ENCODE results near the gene FUBP1.

Gene FUBP1

GRCh38 chr1:77961392-77961791 lies 17.5 kb downstream of the FUBP1 start:
- no peak for TF ChIP-seq Cebpa-rat (IDR thresholded peaks at IDR 0.05)
- Histone ChIP-seq H3K27ac (no peak overlapping the region), H3K27me3 (no peaks in the 10 kb centered on the region), H3K9ac (no peak overlapping the region), H3K4me1 (no peaks in the 10 kb centered on the region), H3K4me3 (no peak overlapping the region), H4K20me1 (peaks cover 73 to 100% (median 90%) of the 10 kb centered on the region in 11 experiments), H3K4me2 (no peak overlapping the region), H3K9me3 (replicated peaks in 1 of 11) (no peaks in the 10 kb centered on the region), H3K36me3 (peaks cover 99 to 100% (median 100%) of the 10 kb centered on the region in 11 experiments)

- Histone ChIP-seq H3K36me3 (peaks cover 99 to 100% (median 100%) of the 10 kb centered on the region in 11 experiments), H3K4me3 (no peak overlapping the region), H4K20me1 (peaks cover 74 to 100% (median 92%) of the 10 kb centered on the region in 11 experiments), H3K4me2 (no peak overlapping the region), H3K27me3 (no peaks in the 10 kb centered on the region), H3K9me3 (replicated peaks in 1 of 11) (no peaks in the 10 kb centered on the region), H3K27ac (no peak overlapping the region), H3K4me1 (no peaks in the 10 kb centered on the region), H3K9ac (no peak overlapping the region)
- TF ChIP-seq Cebpa-rat (IDR thresholded peaks at IDR 0.05), result no peak
These were observed 20.0 kb downstream of the FUBP1 start for GRCh38 chr1:77958850-77959249.

GRCh38 chr1:77958391-77958790 lies 20.5 kb downstream of the FUBP1 start:
- no peak overlapping the region for H3K4me2 ChIP-seq
- no peaks in the 10 kb centered on the region for H3K4me1 ChIP-seq
- H3K27ac ChIP-seq, result no peak overlapping the region
- H3K9ac ChIP-seq, result no peak overlapping the region
- TF ChIP-seq Cebpa-rat (IDR thresholded peaks at IDR 0.05), result no peak
- H3K27me3 ChIP-seq, result no peaks in the 10 kb centered on the region
- H4K20me1 ChIP-seq, result peaks cover 78 to 100% (median 94%) of the 10 kb centered on the region in 11 experiments
- no peaks in the 10 kb centered on the region for H3K9me3 ChIP-seq (replicated peaks in 1 of 11)
- H3K36me3 ChIP-seq, result peaks cover 99 to 100% (median 100%) of the 10 kb centered on the region in 11 experiments
- no peak overlapping the region for H3K4me3 ChIP-seq

- H4K20me1 ChIP-seq, result peaks cover 79 to 100% (median 99%) of the 10 kb centered on the region in 11 experiments
- no peak overlapping the region for H3K9ac ChIP-seq
- peaks cover 12 to 18% (median 18%) of the 10 kb centered on the region in 10 experiments for H3K4me1 ChIP-seq
- H3K36me3 ChIP-seq, result peaks cover 100% of the 10 kb centered on the region in 11 experiments
- H3K4me2 ChIP-seq, result no peak overlapping the region
- H3K9me3 ChIP-seq (replicated peaks in 1 of 11), result no peaks in the 10 kb centered on the region
- H3K27ac ChIP-seq, result no peak overlapping the region
- no peak for TF ChIP-seq Cebpa-rat (IDR thresholded peaks at IDR 0.05)
- H3K27me3 ChIP-seq, result no peaks in the 10 kb centered on the region
- no peak overlapping the region for H3K4me3 ChIP-seq
These were observed 22.4 kb downstream of the FUBP1 start for GRCh38 chr1:77956464-77956863.

GRCh38 chr1:77955709-77956108 lies 23.2 kb downstream of the FUBP1 start:
- no peak for TF ChIP-seq Cebpa-rat (IDR thresholded peaks at IDR 0.05)
- peaks cover 20 to 26% (median 25%) of the 10 kb centered on the region in 10 experiments for H3K4me1 ChIP-seq
- H3K4me3 ChIP-seq, result no peak overlapping the region
- H3K36me3 ChIP-seq, result peaks cover 97 to 100% (median 100%) of the 10 kb centered on the region in 11 experiments
- peaks cover 79 to 100% (median 99%) of the 10 kb centered on the region in 11 experiments for H4K20me1 ChIP-seq
- no peak overlapping the region for H3K9ac ChIP-seq
- H3K9me3 ChIP-seq (replicated peaks in 1 of 11), result no peaks in the 10 kb centered on the region
- no peak overlapping the region for H3K4me2 ChIP-seq
- H3K27ac ChIP-seq, result no peak overlapping the region
- no peaks in the 10 kb centered on the region for H3K27me3 ChIP-seq

GRCh38 chr1:77954521-77954920 lies 24.4 kb downstream of the FUBP1 start:
- Histone ChIP-seq H3K9ac (no peak overlapping the region), H3K27me3 (no peaks in the 10 kb centered on the region), H3K27ac (no peak overlapping the region), H3K36me3 (peaks cover 97 to 100% (median 98%) of the 10 kb centered on the region in 11 experiments), H3K9me3 (replicated peaks in 1 of 11) (no peaks in the 10 kb centered on the region), H3K4me2 (no peak overlapping the region), H3K4me3 (no peak overlapping the region), H4K20me1 (peaks cover 78 to 100% (median 99%) of the 10 kb centered on the region in 11 experiments), H3K4me1 (peaks cover 28 to 38% (median 35%) of the 10 kb centered on the region in 10 experiments)
- TF ChIP-seq Cebpa-rat (IDR thresholded peaks at IDR 0.05), result no peak

- Histone ChIP-seq H3K36me3 (peaks cover 96 to 100% (median 98%) of the 10 kb centered on the region in 11 experiments), H3K9me3 (replicated peaks in 1 of 11) (no peaks in the 10 kb centered on the region), H4K20me1 (peaks cover 77 to 100% (median 99%) of the 10 kb centered on the region in 11 experiments), H3K9ac (no peak overlapping the region), H3K4me2 (no peak overlapping the region), H3K4me3 (no peak overlapping the region), H3K27me3 (no peaks in the 10 kb centered on the region), H3K4me1 (peaks cover 28 to 44% (median 38%) of the 10 kb centered on the region in 10 experiments), H3K27ac (no peak overlapping the region)
- no peak for TF ChIP-seq Cebpa-rat (IDR thresholded peaks at IDR 0.05)
These were observed 25.0 kb downstream of the FUBP1 start for GRCh38 chr1:77953907-77954306.

- peaks cover 64 to 100% (median 97%) of the 10 kb centered on the region in 11 experiments for H4K20me1 ChIP-seq
- no peaks in the 10 kb centered on the region for H3K27me3 ChIP-seq
- peak overlapping the region; percentile 49 to 74 (median 68); a peak in 21 of 22 replicates for H3K4me2 ChIP-seq
- peak overlapping the region in 3 of 11 experiments; percentile 18 to 31 (median 26); a peak in 8 of 22 replicates for H3K27ac ChIP-seq
- H3K36me3 ChIP-seq, result peaks cover 96 to 100% (median 98%) of the 10 kb centered on the region in 11 experiments
- peak overlapping the region in 2 of 11 experiments; percentile 16 to 17; a peak in 2 of 22 replicates for H3K9ac ChIP-seq
- H3K4me1 ChIP-seq, result peaks cover 28 to 49% (median 40%) of the 10 kb centered on the region in 10 experiments
- H3K9me3 ChIP-seq (replicated peaks in 1 of 11), result no peaks in the 10 kb centered on the region
- no peak overlapping the region for H3K4me3 ChIP-seq
- TF ChIP-seq Cebpa-rat (IDR thresholded peaks at IDR 0.05), result no peak
These were observed 27.5 kb downstream of the FUBP1 start for GRCh38 chr1:77951328-77951727.

- Histone ChIP-seq H3K4me2 (peak overlapping the region; percentile 49 to 74 (median 68); a peak in 21 of 22 replicates), H3K9me3 (replicated peaks in 1 of 11) (no peaks in the 10 kb centered on the region), H3K27ac (peak overlapping the region in 3 of 11 experiments; percentile 18 to 45 (median 26); a peak in 9 of 22 replicates), H4K20me1 (peaks cover 62 to 99% (median 95%) of the 10 kb centered on the region in 11 experiments), H3K4me1 (peaks cover 28 to 49% (median 40%) of the 10 kb centered on the region in 10 experiments), H3K36me3 (peaks cover 94 to 100% (median 98%) of the 10 kb centered on the region in 11 experiments), H3K27me3 (no peaks in the 10 kb centered on the region), H3K4me3 (no peak overlapping the region), H3K9ac (peak overlapping the region in 1 of 11 experiments; percentile 17; a peak in 1 of 22 replicates)
- no peak for TF ChIP-seq Cebpa-rat (IDR thresholded peaks at IDR 0.05)
These were observed 28.0 kb downstream of the FUBP1 start for GRCh38 chr1:77950873-77951272.
